HG02970 (cell line): Measurements from ENCODE around the gene TRAP1.
"Not testable (repeated sequence)": the region's sequence is repeated elsewhere in the genome, so short reads cannot be mapped to it uniquely, and the experiment has no call there.

Experiments used
- ATAC-seq: cut with Tn5 transposase; IDR thresholded peaks from one replicate; pipeline ENCODE4 v1.9.1; 2021; ENCODE audit warnings: mild to moderate bottlenecking, moderate library complexity, moderate number of reproducible peaks; ENCODE audit not compliant: unreplicated experiment, low FRiP score

The TRAP1 gene

DNA sequence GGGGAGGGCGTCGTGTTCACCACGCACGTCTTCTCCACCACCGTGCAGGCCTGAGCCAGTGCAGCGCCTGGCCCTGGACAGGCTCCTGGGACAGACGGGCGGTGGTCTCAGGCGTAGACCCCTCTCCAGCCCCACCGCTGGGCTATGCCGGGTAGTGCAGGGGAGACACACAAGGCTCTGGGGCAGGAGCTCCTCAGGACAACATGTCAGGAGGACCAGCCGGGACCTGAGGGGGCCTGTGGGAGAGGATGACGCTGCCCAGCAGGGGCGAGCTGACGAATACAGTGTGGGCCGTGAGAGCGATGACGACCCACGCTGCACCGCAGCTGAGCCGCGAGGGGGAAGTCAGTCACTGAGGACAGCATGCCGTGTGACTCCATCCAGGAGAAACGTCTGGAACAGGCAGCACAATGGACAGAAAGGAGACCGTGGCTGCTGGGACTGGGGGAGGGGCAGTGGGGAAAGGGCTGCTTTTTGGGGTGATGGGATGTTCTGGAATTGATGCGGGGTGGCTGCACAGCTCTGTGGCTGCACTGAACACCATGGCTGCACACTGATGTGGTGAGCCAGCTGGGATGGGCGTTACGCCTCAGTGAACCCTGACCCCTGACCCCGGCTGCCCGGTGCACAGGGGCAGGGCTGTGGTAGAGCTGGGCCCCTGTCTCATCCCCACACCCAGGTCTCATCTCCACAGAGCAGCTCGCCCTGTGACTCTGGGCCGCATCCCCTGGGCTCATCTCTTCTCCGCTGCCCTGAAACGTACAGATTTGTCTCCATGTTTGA, 42.6 kb downstream of the TRAP1 start:
- no peak for ATAC-seq

GRCh38 chr16:3673676-3674377, 43.5 kb downstream of the TRAP1 start:
- ATAC-seq: no peak

DNA sequence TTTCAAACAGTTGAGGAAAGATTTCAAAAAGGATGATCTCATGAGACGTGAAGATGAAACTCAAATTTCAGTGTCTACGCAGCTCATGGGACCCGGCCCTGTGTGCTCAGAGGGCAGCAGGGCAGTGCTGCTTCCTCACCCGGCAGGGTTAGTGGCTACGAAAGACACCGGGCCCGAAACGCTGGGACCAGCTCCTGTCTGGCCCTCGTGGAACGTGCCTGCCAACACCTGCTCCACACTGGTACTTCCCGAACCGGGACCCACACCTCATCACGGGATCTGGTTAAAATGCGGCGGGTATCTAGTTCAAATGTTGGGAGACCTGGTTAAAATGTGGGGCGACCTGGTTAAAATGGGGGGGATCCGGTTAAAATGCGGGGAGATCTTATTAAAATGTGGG, 44.1 kb downstream of the TRAP1 start:
- no peak for ATAC-seq

DNA sequence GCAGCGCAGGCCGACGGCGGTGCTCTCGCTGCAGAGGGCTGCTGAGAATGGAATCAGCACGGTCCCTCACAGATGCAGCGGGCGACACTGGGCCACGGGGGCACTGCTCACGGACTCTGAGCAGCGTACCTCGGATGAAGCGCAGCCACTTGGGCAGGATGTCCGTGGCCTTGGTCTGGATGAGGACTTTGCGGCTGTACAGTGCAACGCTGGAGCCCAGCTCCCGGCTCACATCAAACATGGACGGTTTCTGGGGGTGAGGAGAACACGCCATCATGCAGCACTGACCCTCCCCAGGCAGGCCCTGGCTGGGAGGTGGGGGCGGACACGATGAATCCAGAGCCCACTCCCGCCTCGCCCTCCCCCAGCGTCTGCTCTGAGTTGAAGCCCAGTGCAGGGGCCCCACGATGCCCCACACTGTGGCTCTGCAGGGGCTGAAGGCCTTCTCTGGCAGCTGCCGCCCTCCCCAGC, 44.7 kb downstream of the TRAP1 start:
- ATAC-seq: no peak

DNA sequence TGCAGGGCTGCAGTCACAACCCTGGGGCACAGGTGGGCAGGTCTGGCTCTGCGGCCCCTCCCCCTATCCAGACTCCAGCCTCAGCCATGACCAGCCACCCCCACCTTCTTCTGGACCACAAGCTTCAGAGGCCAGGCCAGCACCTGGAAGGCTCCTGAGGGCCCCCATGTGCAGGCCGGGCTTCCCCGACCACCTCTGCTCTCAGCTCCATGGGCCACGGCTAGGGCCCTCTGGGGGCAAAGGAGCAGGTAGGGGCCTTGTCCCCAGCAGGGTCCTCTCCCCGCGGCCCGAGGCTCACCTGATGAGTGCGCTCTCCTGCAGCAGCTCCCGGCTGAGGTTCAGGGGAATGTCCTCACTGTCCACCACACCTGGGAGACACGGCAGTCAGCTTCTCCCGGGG, 45.9 kb downstream of the TRAP1 start:
- ATAC-seq: no peak

DNA sequence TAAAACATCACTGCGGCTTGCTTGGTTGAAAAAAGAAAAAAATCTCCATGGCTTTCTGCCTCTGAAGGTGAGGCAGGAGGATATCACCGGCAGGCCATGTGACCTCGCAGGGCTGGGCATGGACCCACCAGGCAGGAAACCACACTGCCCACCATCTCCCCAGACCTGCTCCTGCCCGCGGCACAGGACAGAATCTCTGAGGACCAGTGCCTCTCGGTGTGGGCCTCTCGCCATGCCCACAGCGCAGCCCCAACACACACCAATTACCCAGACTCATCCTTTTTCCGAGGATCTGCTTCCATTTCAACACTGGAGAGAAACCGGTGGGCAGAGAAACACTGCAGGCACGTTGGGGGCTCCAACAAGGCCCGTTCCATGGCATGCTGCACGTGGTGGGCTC, 46.6 kb downstream of the TRAP1 start:
- ATAC-seq: no peak

DNA sequence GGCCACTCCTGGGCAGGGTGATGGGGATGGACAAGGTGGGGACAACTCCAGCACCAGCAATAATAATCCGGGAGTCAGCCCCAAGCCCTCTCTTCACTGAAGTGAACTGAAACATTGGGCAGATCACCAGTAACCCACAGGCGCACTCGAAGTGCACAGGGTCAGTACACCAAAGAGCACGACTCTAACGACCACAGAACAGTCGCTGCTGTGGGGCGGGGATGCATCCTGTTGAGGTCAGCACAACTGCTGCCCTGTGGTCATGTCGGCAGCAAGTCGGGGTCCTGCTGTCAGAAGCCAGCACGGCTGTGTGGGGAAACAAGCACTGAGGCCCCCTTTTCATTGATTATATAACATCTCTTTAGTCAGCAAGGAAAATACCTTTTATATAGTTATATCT, 48.2 kb downstream of the TRAP1 start:
- ATAC-seq: no peak

DNA sequence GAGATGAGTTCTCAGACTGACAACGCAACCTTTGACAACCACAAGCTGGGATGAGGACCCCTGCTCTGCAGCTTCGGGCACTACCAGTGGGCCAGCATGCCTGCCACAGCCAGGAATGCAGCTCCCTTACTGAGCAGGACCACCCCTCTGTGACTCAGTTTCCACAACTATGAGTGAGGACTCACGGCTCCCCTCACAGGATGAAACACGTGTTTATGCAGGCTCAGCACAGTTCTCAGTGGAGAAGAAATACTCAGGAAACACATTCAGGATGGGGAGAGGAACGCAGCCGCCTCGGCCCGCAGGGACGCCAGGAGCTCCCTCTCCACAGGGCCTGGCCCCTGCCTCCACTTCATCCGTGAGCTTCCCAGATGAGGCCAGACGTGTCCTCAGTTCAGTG, 48.7 kb downstream of the TRAP1 start:
- no peak for ATAC-seq

- no peak for ATAC-seq
Measured at GRCh38 chr16:3665508-3665907, 51.8 kb downstream of the TRAP1 start.

DNA sequence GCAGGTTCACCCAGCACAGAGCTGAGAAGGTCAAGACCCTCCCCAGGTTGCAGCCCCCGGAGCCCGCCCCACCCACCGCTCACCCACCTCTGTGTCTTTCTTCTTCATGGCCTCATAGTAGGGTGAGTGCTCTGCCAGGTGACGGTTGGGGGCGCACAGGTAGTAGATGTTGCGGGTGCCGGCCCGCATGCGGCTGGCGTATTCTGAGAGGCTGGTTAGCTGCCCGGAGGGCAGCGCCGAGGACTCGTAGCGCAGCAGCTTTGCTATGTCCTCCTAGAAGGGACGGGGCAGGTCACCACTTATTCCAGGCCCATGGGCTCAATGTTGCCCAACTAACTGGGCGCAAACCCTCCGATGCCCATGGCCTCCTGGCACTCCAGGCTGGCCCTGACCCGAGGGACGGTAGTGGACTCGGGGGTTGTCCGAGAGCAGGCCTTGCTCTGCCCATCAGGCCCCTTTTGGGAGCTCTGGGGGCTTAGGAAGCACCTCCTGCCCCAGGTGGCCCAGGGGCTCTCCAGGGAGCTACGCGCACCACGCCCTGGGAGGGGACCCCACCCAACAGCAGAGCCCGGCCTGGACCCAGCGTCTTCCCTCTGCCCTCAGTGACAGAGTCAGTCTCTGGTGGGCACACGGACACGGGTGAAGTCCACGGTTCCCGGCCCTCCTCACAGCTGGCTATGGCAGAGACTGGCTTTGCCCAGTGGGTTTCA, 53.0 kb downstream of the TRAP1 start:
- ATAC-seq: no peak

DNA sequence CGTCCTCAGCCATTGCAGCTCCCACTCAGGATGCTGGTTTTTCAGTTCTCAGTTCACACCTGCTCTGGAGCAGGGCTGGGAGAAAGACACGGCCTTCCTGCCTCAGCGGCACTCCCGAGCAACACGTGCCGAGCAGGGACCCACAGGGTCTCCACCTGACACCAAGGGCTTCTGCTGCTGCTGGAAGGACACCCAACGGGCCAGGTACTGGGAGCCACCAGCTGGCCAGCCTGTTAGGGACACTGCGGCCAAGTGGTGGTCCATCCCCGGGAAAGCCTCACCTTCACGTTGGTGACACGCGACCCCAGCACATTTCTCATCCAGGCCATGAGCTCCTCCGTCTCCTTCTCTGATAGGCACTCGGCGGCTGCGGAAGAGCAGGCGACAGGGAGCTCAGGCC, 54.7 kb downstream of the TRAP1 start:
- no peak for ATAC-seq

- no peak for ATAC-seq
Measured at GRCh38 chr16:3661922-3662321, 55.4 kb downstream of the TRAP1 start.

GRCh38 chr16:3661311-3661710, 56.0 kb downstream of the TRAP1 start:
- ATAC-seq: no peak

DNA sequence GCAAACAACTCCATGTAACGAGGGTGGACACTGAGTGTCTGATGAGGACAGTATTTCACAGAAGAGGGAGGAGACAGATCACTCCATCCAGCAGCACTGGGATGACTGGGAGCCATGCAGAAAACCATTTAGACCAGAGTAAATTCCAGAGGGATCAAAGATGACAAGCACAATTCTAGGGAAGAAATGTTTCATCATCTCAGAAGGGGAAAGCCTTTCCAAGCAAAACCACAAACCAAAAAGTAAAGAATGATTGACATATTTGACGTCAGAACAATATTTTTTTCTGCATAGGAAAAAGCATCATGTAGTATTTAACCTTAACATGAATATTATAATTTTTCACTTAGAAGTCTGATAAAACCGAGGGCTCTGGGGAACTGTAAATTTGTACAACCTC, 58.1 kb downstream of the TRAP1 start:
- no peak for ATAC-seq

- no peak for ATAC-seq
Measured at GRCh38 chr16:3656491-3657468, 60.5 kb downstream of the TRAP1 start.

DNA sequence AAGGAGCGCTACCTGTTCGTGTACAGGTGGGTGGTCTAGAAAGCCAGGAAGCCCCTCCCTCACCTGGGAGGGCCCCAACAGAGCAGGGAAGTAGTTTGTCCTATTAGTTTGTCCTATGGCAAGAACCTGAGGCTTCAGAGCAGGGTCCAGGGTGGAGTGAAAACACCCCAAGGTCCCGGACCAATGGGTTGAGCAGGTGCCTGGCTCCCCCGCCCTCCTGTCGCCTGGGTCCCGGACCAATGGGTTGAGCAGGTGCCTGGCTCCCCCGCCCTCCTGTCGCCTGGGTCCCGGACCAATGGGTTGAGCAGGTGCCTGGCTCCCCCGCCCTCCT, 61.2 kb downstream of the TRAP1 start:
- ATAC-seq: not testable (repeated sequence)

DNA sequence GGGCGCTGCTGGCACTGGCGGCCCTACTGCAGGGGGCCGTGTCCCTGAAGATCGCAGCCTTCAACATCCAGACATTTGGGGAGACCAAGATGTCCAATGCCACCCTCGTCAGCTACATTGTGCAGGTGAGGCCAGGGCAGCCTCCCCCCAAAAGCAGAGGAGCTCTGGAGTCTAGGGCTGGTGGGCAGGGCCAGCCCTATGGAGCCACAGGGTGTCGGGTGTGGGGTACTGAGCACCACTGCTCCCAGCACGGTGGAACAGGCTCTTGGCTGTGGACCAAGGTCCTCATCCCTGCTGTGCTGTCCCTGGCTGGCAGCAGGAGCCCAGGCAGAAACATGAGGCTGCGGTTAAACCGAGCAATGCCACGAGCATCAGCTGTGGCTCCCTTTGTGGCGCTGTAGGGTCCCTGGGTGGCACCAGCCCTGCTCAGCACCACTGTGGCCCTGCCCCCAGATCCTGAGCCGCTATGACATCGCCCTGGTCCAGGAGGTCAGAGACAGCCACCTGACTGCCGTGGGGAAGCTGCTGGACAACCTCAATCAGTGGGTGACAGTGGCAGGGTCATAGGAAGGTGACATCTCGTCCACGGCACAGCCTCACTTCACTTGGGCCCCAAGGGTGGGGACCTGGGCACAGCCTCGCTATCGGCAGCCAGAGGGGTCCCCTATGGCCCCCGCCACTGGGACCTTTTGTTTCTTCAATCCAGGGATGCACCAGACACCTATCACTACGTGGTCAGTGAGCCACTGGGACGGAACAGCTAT, 61.7 kb downstream of the TRAP1 start:
- ATAC-seq: no peak

DNA sequence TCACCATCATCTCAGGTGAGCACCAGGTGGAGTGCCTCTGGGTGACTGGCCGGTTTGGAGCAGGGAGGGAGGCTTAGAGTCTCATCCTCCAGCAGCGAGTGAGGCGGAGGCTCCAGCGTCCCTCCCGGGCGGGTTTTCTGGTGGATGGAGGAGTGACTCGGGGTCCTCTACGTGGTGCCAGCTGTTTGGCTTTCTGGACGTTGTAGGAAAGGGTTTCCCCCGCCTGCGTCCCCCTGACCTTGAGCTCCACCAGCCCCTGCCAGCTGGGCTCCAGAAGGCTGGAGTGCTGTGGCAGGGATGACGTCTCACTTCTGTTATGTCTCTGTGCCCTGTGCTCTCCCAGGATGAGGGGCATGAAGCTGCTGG, 62.3 kb downstream of the TRAP1 start:
- no peak for ATAC-seq

GRCh38 chr16:3654249-3654991, 62.9 kb downstream of the TRAP1 start, which contains the start of gene DNASE1:
DNASE1 (plus strand) TSS chr16:3654691; CDS start chr16:3655374, 683 bp downstream.
- ATAC-seq: no peak
